ENCODE data around the gene COQ8B.

COQ8B gene

DNA sequence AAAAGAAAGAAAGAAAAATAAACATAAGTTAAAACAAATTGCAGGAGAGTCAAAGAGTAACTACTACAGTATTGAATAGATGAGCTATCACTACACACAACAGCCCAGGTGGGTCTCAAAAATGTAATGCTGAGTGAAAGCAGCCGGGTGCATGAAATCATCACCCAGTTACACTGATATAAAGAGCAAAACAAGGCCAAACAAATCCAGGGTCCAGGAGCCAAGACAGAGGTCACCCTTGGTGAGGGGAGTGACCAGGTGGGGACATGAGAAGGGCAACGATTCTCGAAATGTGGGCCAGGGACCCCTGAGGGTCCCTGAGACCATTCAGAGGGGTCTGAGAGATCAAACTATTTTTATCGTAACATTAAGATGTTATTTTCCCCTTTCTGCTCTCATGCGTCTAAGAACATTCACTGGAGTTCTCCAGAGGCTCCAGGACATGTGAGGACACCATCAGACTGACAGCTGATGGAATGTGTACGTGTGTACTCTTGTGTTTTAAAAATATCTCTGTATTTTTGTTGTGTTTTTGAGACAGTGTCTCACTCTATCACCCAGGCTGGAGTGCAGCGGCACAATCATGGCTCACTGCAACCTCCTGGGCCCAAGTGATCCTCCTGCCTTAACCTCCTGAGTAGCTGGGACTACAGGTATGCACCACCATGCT is 10.6 kb downstream of the COQ8B start:
- no peaks in the 10 kb centered on the region for H3K79me2 ChIP-seq (ENCODE audit: control insufficient read depth, low read length)
- no peak overlapping the region for H3K27ac ChIP-seq (ENCODE audit: low read depth, low read length)
- H3K27me3 ChIP-seq (ENCODE audit: control insufficient read depth, low read length): no peaks in the 10 kb centered on the region

DNA sequence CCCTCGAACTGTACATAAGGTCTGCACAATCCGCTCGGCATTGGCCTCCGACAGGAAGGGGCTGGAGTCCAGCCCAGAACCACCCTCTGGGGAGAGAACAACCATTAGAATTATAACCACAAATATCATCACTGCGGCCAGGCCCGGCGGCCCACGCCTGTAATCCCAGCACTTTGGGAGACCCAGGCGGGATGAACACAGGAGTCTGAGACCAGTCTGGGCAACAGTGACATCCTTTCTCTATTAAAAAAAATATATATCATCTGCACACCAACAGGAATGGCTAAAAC is 11.4 kb downstream of the COQ8B start:
- TF ChIP-seq, protein P1, sequence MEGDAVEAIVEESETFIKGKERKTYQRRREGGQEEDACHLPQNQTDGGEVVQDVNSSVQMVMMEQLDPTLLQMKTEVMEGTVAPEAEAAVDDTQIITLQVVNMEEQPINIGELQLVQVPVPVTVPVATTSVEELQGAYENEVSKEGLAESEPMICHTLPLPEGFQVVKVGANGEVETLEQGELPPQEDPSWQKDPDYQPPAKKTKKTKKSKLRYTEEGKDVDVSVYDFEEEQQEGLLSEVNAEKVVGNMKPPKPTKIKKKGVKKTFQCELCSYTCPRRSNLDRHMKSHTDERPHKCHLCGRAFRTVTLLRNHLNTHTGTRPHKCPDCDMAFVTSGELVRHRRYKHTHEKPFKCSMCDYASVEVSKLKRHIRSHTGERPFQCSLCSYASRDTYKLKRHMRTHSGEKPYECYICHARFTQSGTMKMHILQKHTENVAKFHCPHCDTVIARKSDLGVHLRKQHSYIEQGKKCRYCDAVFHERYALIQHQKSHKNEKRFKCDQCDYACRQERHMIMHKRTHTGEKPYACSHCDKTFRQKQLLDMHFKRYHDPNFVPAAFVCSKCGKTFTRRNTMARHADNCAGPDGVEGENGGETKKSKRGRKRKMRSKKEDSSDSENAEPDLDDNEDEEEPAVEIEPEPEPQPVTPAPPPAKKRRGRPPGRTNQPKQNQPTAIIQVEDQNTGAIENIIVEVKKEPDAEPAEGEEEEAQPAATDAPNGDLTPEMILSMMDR (IDR thresholded peaks at IDR 0.05; ENCODE audit: low read depth, low read length, poor library complexity, severe bottlenecking): no peak
- no peak for TF ChIP-seq EZH2phosphoT487 (IDR thresholded peaks at IDR 0.05; ENCODE audit: borderline replicate concordance, low read length)
- H3F3A ChIP-seq (ENCODE audit: control insufficient read depth, insufficient read depth): no peaks in the 10 kb centered on the region; the same call in 1 of the 2 replicates
- no peaks in the 10 kb centered on the region for H3K9me2 ChIP-seq (replicated peaks; ENCODE audit: control insufficient read depth, low read length)
- H3K36me3 ChIP-seq (ENCODE audit: control insufficient read depth, low read length): peaks cover 28% of the 10 kb centered on the region
- H3K27me3 ChIP-seq (ENCODE audit: control insufficient read depth, low read length): no peaks in the 10 kb centered on the region
- H4K20me1 ChIP-seq (ENCODE audit: control insufficient read depth, insufficient read depth, low read depth, low read length): no peaks in the 10 kb centered on the region
- H3K4me3 ChIP-seq (ENCODE audit: low read length): no peak overlapping the region
- H3K79me2 ChIP-seq (ENCODE audit: control insufficient read depth, low read length): no peaks in the 10 kb centered on the region
- no peak overlapping the region for H3K27ac ChIP-seq (ENCODE audit: low read depth, low read length)
- H3K4me1 ChIP-seq (ENCODE audit: control insufficient read depth, low read length): no peaks in the 10 kb centered on the region
- no peak overlapping the region for H3K4me2 ChIP-seq (ENCODE audit: low read length)
- no peaks in the 10 kb centered on the region for H3K9me3 ChIP-seq (ENCODE audit: control insufficient read depth, insufficient read depth, low read length)

More for the DNA sequence above, 10.6 kb downstream of the COQ8B start:
- Histone ChIP-seq H3K4me3 (ENCODE audit: low read length) (no peak overlapping the region), H3F3A (ENCODE audit: control insufficient read depth, insufficient read depth) (no peaks in the 10 kb centered on the region; the same call in 1 of the 2 replicates), H3K36me3 (ENCODE audit: control insufficient read depth, low read length) (peaks cover 31% of the 10 kb centered on the region), H3K9me2 (replicated peaks; ENCODE audit: control insufficient read depth, low read length) (no peaks in the 10 kb centered on the region), H3K4me2 (ENCODE audit: low read length) (no peak overlapping the region), H3K4me1 (ENCODE audit: control insufficient read depth, low read length) (no peaks in the 10 kb centered on the region), H3K9me3 (ENCODE audit: control insufficient read depth, insufficient read depth, low read length) (no peaks in the 10 kb centered on the region), H4K20me1 (ENCODE audit: control insufficient read depth, insufficient read depth, low read depth, low read length) (no peaks in the 10 kb centered on the region)
- TF ChIP-seq EZH2phosphoT487 (IDR thresholded peaks at IDR 0.05; ENCODE audit: borderline replicate concordance, low read length): no peak
- TF ChIP-seq, protein P1 (IDR thresholded peaks at IDR 0.05; ENCODE audit: low read depth, low read length, poor library complexity, severe bottlenecking): no peak

DNA sequence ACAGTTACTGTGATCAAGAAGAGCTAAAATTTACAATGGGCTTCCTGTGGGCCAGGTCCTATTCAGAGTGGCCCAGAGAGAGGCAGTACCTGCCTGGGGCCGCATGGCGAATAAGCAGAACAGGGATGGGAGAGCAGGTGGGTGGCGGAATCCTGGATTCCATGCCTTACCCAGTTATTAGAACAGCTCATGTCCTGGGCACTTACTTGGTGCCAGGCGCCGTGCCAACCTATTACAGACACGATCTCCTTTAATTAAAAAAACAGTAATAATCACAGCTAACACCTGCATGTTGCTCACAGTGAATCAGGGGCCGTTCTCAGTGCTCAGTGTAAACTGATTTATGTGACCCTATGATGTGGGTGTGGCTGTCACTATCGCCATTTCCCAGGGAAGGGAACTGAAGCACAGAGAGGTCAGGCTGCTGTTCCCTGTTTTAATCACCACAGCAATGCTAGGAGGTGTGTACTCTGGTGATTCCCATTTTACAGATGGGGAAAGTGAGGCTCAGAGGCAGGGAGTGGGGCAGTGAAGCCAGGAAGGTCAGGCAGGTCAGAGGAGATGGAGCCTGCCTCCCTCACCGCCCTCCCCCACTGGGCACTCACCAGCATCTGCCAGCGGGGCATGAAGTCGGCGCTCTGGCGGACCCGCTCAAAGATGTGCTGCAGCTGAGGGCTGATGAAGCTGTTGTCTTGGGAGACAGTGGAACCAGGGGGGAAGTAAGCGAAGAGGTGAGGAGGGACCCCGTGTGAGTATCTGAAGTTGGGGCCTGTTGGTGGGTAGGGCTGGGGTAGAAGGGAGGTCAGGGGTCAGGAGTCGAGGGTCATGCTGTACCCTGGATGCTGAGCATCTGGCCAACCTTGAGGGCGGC is 12.0 kb downstream of the COQ8B start:
- Histone ChIP-seq H3K27ac (ENCODE audit: low read depth, low read length) (no peak overlapping the region), H3K9me3 (ENCODE audit: control insufficient read depth, insufficient read depth, low read length) (no peaks in the 10 kb centered on the region), H3K27me3 (ENCODE audit: control insufficient read depth, low read length) (no peaks in the 10 kb centered on the region), H3K9me2 (replicated peaks; ENCODE audit: control insufficient read depth, low read length) (no peaks in the 10 kb centered on the region), H3K4me2 (ENCODE audit: low read length) (no peak overlapping the region), H4K20me1 (ENCODE audit: control insufficient read depth, insufficient read depth, low read depth, low read length) (no peaks in the 10 kb centered on the region), H3K4me3 (ENCODE audit: low read length) (no peak overlapping the region), H3F3A (ENCODE audit: control insufficient read depth, insufficient read depth) (no peaks in the 10 kb centered on the region; the same call in 1 of the 2 replicates), H3K4me1 (ENCODE audit: control insufficient read depth, low read length) (no peaks in the 10 kb centered on the region), H3K36me3 (ENCODE audit: control insufficient read depth, low read length) (peaks cover 26% of the 10 kb centered on the region), H3K79me2 (ENCODE audit: control insufficient read depth, low read length) (no peaks in the 10 kb centered on the region)
- TF ChIP-seq, protein P1 (IDR thresholded peaks at IDR 0.05; ENCODE audit: low read depth, low read length, poor library complexity, severe bottlenecking): no peak
- no peak for TF ChIP-seq EZH2phosphoT487 (IDR thresholded peaks at IDR 0.05; ENCODE audit: borderline replicate concordance, low read length)

All from DOHH2 (cell line).